VCaP (cell line): Measurements from ENCODE around the gene HS1BP3.

Source experiments
- H3K27ac ChIP-seq: fragments of 450-650 bp; 2 replicates; pipeline ENCODE4 v1.5.1; 2017
- TF ChIP-seq, protein P1 (sequence below): fragments of 450-650 bp; conservative IDR thresholded peaks from 2 replicates; pipeline ENCODE4 v1.5.1; 2017; ENCODE audit warnings: mild to moderate bottlenecking, moderate library complexity

HS1BP3 gene

GRCh38 chr2:20674309-20674965, 23.5 kb upstream of the HS1BP3 start:
- TF ChIP-seq, protein P1, sequence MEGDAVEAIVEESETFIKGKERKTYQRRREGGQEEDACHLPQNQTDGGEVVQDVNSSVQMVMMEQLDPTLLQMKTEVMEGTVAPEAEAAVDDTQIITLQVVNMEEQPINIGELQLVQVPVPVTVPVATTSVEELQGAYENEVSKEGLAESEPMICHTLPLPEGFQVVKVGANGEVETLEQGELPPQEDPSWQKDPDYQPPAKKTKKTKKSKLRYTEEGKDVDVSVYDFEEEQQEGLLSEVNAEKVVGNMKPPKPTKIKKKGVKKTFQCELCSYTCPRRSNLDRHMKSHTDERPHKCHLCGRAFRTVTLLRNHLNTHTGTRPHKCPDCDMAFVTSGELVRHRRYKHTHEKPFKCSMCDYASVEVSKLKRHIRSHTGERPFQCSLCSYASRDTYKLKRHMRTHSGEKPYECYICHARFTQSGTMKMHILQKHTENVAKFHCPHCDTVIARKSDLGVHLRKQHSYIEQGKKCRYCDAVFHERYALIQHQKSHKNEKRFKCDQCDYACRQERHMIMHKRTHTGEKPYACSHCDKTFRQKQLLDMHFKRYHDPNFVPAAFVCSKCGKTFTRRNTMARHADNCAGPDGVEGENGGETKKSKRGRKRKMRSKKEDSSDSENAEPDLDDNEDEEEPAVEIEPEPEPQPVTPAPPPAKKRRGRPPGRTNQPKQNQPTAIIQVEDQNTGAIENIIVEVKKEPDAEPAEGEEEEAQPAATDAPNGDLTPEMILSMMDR: no peak
- no peak overlapping the region for H3K27ac ChIP-seq

- no peak overlapping the region for H3K27ac ChIP-seq
- TF ChIP-seq, protein P1: no peak
Measured at GRCh38 chr2:20673686-20674308, 22.9 kb upstream of the HS1BP3 start.

GRCh38 chr2:20672201-20672951, 21.5 kb upstream of the HS1BP3 start:
- TF ChIP-seq, protein P1: no peak
- H3K27ac ChIP-seq: no peak overlapping the region

GRCh38 chr2:20671736-20672080, 20.8 kb upstream of the HS1BP3 start:
- TF ChIP-seq, protein P1: no peak
- no peak overlapping the region for H3K27ac ChIP-seq

DNA sequence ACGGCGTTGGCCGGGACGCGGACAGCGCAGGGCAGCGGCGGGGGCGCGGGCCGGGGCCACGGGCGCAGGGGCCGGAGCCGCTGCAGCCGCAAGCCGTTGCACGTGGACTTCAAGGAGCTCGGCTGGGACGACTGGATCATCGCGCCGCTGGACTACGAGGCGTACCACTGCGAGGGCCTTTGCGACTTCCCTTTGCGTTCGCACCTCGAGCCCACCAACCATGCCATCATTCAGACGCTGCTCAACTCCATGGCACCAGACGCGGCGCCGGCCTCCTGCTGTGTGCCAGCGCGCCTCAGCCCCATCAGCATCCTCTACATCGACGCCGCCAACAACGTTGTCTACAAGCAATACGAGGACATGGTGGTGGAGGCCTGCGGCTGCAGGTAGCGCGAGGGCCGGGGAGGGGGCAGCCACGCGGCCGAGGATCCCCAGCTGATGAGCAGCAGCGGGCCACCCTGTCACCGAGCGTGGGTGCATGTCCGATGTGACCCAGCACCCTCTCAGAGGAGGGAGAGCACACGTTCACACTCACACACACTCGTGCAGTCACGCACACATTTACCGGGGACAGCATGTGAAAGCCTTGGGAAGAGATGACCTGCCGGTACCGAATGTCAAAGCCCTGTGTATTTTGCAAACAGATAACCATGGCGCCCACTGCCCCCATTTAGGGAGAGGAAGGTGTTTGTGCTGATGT, 20.3 kb upstream of the HS1BP3 start:
- TF ChIP-seq, protein P1: no peak
- no peak overlapping the region for H3K27ac ChIP-seq

DNA sequence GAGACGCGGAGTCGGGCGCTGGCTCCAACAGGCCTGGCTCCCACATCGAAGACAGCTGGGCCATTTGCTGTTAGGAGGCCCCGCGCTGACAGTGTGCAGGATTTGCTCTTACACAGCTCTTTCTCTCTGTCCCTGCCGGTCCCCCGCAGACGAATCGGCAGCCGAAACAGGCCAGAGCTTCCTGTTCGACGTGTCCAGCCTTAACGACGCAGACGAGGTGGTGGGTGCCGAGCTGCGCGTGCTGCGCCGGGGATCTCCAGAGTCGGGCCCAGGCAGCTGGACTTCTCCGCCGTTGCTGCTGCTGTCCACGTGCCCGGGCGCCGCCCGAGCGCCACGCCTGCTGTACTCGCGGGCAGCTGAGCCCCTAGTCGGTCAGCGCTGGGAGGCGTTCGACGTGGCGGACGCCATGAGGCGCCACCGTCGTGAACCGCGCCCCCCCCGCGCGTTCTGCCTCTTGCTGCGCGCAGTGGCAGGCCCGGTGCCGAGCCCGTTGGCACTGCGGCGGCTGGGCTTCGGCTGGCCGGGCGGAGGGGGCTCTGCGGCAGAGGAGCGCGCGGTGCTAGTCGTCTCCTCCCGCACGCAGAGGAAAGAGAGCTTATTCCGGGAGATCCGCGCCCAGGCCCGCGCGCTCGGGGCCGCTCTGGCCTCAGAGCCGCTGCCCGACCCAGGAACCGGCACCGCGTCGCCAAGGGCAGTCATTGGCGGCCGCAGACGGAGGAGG, 19.6 kb upstream of the HS1BP3 start:
- no peak overlapping the region for H3K27ac ChIP-seq
- TF ChIP-seq, protein P1: no peak
